ENCODE results near the gene AAR2.

The AAR2 gene

GRCh38 chr20:36266189-36266588, 29.9 kb downstream of the AAR2 start:
- no peak for TF ChIP-seq CTCF (IDR thresholded peaks at IDR 0.05; ENCODE audit: extremely low read depth, missing control alignments)
- DNase-seq (ENCODE audit: low spot score): no peak

GRCh38 chr20:36267605-36268381, 31.5 kb downstream of the AAR2 start:
- TF ChIP-seq CTCF (IDR thresholded peaks at IDR 0.05; ENCODE audit: extremely low read depth, missing control alignments): no peak
- DNase-seq (ENCODE audit: low spot score): no peak

- no peak for TF ChIP-seq CTCF (IDR thresholded peaks at IDR 0.05; ENCODE audit: extremely low read depth, missing control alignments)
- no peak for DNase-seq (ENCODE audit: low spot score)
Measured at GRCh38 chr20:36268440-36269342, 32.4 kb downstream of the AAR2 start.

GRCh38 chr20:36269507-36269906, 33.2 kb downstream of the AAR2 start:
- DNase-seq (ENCODE audit: low spot score): no peak
- no peak for TF ChIP-seq CTCF (IDR thresholded peaks at IDR 0.05; ENCODE audit: extremely low read depth, missing control alignments)

GRCh38 chr20:36270744-36271638, 34.7 kb downstream of the AAR2 start:
- TF ChIP-seq CTCF (IDR thresholded peaks at IDR 0.05; ENCODE audit: extremely low read depth, missing control alignments): no peak
- no peak for DNase-seq (ENCODE audit: low spot score)

GRCh38 chr20:36271639-36272546, 35.6 kb downstream of the AAR2 start:
- TF ChIP-seq CTCF (IDR thresholded peaks at IDR 0.05; ENCODE audit: extremely low read depth, missing control alignments): no peak
- no peak for DNase-seq (ENCODE audit: low spot score)
